Measurements from ENCODE around the gene YRDC. TPM values are rescaled to one million over a fixed set of nuclear protein-coding genes. Genes with fewer than 3 reads are reported as not detected.

YRDC gene
- polyA plus RNA-seq, 1 of the 3 experiments (the other 2 are of a cell fraction), result 34.2 TPM

DNA sequence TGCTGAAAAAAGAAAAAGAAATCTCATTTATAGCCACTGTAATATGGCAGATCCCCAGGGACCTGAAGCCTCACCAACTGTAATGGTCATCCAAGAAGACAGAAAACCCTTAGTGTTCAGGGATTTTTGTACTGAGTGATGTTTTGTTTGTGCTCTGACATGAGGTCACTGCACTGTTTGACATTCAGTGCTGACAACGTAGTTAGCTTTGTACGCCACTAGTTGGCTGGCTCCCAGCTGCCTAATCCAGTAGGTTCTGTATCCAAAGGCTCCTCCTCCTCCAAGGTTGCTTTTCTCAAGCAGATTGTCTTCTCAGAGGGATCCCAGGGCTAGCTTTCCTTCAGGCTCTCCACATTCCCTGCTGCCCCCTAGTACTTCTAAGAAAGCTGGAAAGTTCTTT is 9.5 kb upstream of the YRDC start:
- Histone ChIP-seq H3K36me3 (replicated peaks in 1 of 2; ENCODE audit: control insufficient read depth in 1 of 2, insufficient read depth in 2 of 2, low read length in 1 of 2) (peaks cover 52 to 66% of the 10 kb centered on the region in 2 experiments), H3K27me3 (ENCODE audit: insufficient read depth) (no peaks in the 10 kb centered on the region), H3K9me3 (no peaks in the 10 kb centered on the region), H3K27ac (ENCODE audit: low read depth in 2 of 2, low read length in 1 of 2) (no peak overlapping the region), H3F3A (replicated peaks; ENCODE audit: insufficient read depth) (peaks cover 1% of the 10 kb centered on the region), H3K4me2 (no peak overlapping the region), H3K4me3 (ENCODE audit: low read depth in 2 of 2, low read length in 1 of 2) (no peak overlapping the region), H3K9me2 (no peaks in the 10 kb centered on the region), H3K79me2 (ENCODE audit: insufficient read depth) (peaks cover 3% of the 10 kb centered on the region; the same call in 1 of the 2 replicates), H4K20me1 (ENCODE audit: insufficient read depth) (no peaks in the 10 kb centered on the region), H3K9ac (no peak overlapping the region), H2AFZ (ENCODE audit: low read depth) (no peak overlapping the region), H3K4me1 (ENCODE audit: control insufficient read depth in 1 of 2, insufficient read depth in 2 of 2, low read depth in 1 of 2, low read length in 1 of 2) (no peaks in the 10 kb centered on the region)
- DNase-seq, result no peak
- ChIA-PET CTCF (interaction anchor here (0.9 kb wide), 1 partner anchor 42 kb away, joined by 5 read pairs; the partner anchor contains the start of gene MTF1), POLR2A (interaction anchor here (1.0 kb wide), 1 partner anchor 42 kb away, joined by 3 read pairs; the partner anchor contains the start of gene MTF1)
- 33% methylated on average over 2 of the region's 2 CpGs for WGBS (ENCODE audit: low lambda C conversion rate)
- TF ChIP-seq MXI1 (IDR thresholded peaks at IDR 0.05; ENCODE audit: low read depth, low read length), result no peak
- no peak for TF ChIP-seq RAD21 (IDR thresholded peaks at IDR 0.05; ENCODE audit: low read length)
- TF ChIP-seq SIN3A (IDR thresholded peaks at IDR 0.05; ENCODE audit: borderline replicate concordance, low read depth, low read length), result no peak
- no peak for TF ChIP-seq NFIC (IDR thresholded peaks at IDR 0.05; ENCODE audit: borderline replicate concordance)
- TF ChIP-seq, protein P1, sequence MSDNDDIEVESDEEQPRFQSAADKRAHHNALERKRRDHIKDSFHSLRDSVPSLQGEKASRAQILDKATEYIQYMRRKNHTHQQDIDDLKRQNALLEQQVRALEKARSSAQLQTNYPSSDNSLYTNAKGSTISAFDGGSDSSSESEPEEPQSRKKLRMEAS (IDR thresholded peaks at IDR 0.05; ENCODE audit: low read depth), result no peak
- TF ChIP-seq, protein P2, sequence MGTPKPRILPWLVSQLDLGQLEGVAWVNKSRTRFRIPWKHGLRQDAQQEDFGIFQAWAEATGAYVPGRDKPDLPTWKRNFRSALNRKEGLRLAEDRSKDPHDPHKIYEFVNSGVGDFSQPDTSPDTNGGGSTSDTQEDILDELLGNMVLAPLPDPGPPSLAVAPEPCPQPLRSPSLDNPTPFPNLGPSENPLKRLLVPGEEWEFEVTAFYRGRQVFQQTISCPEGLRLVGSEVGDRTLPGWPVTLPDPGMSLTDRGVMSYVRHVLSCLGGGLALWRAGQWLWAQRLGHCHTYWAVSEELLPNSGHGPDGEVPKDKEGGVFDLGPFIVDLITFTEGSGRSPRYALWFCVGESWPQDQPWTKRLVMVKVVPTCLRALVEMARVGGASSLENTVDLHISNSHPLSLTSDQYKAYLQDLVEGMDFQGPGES (IDR thresholded peaks at IDR 0.05; ENCODE audit: low read depth, low read length), result no peak
- no peak for TF ChIP-seq YY1 (IDR thresholded peaks at IDR 0.05; ENCODE audit: low read depth)
- TF ChIP-seq TAF1 (IDR thresholded peaks at IDR 0.05; ENCODE audit: borderline replicate concordance, low read depth, low read length), result no peak
- TF ChIP-seq, protein P3, sequence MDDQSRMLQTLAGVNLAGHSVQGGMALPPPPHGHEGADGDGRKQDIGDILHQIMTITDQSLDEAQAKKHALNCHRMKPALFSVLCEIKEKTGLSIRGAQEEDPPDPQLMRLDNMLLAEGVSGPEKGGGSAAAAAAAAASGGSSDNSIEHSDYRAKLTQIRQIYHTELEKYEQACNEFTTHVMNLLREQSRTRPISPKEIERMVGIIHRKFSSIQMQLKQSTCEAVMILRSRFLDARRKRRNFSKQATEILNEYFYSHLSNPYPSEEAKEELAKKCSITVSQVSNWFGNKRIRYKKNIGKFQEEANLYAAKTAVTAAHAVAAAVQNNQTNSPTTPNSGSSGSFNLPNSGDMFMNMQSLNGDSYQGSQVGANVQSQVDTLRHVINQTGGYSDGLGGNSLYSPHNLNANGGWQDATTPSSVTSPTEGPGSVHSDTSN (IDR thresholded peaks at IDR 0.05), result no peak
- TF ChIP-seq CHD2 (IDR thresholded peaks at IDR 0.05; ENCODE audit: low read length, partially characterized antibody), result no peak
- no peak for TF ChIP-seq EZH2phosphoT487 (IDR thresholded peaks at IDR 0.05; ENCODE audit: borderline replicate concordance, low read depth)
- TF ChIP-seq, protein P4, sequence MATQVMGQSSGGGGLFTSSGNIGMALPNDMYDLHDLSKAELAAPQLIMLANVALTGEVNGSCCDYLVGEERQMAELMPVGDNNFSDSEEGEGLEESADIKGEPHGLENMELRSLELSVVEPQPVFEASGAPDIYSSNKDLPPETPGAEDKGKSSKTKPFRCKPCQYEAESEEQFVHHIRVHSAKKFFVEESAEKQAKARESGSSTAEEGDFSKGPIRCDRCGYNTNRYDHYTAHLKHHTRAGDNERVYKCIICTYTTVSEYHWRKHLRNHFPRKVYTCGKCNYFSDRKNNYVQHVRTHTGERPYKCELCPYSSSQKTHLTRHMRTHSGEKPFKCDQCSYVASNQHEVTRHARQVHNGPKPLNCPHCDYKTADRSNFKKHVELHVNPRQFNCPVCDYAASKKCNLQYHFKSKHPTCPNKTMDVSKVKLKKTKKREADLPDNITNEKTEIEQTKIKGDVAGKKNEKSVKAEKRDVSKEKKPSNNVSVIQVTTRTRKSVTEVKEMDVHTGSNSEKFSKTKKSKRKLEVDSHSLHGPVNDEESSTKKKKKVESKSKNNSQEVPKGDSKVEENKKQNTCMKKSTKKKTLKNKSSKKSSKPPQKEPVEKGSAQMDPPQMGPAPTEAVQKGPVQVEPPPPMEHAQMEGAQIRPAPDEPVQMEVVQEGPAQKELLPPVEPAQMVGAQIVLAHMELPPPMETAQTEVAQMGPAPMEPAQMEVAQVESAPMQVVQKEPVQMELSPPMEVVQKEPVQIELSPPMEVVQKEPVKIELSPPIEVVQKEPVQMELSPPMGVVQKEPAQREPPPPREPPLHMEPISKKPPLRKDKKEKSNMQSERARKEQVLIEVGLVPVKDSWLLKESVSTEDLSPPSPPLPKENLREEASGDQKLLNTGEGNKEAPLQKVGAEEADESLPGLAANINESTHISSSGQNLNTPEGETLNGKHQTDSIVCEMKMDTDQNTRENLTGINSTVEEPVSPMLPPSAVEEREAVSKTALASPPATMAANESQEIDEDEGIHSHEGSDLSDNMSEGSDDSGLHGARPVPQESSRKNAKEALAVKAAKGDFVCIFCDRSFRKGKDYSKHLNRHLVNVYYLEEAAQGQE (IDR thresholded peaks at IDR 0.05; ENCODE audit: low read depth, low read length), result no peak
- TF ChIP-seq GATA2 (CRISPR knock-in tag; IDR thresholded peaks at IDR 0.05), result no peak
- no peak for TF ChIP-seq NRF1 (IDR thresholded peaks at IDR 0.05; ENCODE audit: low read depth, low read length)
- no peak for TF ChIP-seq EP300 (IDR thresholded peaks at IDR 0.05; ENCODE audit: borderline replicate concordance in 1 of 2, low read depth in 1 of 2, low read length in 1 of 2)
- TF ChIP-seq FOXJ3 (CRISPR knock-in tag; IDR thresholded peaks at IDR 0.05), result no peak

Measured in SK-N-SH (cell line).